Epithelial cell of prostate (primary cell): ENCODE measurements around the gene CRTAP.
"Not testable (repeated sequence)": the region's sequence is repeated elsewhere in the genome, so short reads cannot be mapped to it uniquely, and the experiment has no call there.

Source experiments
- DNase-seq: peaks from one replicate; pipeline ENCODE4 v3.0.0-alpha.2; 2011; ENCODE audit warnings: low read depth, low spot score
- H3K27ac ChIP-seq: fragments of 450-650 bp; 2 replicates; pipeline ENCODE4 v1.5.1; 2017; ENCODE audit warnings: mild to moderate bottlenecking

The CRTAP gene

DNA sequence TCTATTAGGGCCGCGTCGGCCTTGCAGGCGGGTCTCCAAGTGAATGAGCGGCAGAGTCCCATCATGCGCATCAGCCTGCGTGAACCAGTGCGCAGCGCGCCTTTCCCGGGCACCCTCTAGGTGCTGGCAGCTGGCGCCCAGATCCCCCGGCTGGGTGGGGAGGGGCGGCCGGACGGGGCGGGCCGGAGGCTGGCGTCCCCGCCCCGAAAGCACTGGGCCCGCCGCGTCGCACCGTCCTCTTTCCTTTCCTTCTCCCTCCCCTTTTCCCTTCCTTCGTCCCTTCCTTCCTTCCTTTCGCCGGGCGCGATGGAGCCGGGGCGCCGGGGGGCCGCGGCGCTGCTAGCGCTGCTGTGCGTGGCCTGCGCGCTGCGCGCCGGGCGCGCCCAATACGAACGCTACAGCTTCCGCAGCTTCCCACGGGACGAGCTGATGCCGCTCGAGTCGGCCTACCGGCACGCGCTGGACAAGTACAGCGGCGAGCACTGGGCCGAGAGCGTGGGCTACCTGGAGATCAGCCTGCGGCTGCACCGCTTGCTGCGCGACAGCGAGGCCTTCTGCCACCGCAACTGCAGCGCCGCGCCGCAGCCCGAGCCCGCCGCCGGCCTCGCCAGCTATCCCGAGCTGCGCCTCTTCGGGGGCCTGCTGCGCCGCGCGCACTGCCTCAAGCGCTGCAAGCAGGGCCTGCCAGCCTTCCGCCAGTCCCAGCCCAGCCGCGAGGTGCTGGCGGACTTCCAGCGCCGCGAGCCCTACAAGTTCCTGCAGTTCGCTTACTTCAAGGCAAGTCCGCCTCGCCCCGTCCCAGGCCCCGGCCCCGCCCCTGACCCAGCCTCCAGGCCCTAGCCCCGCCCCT lies at the start of gene CRTAP:
Gene CRTAP, plus strand, starts transcription at position 243 of the 850 bp plus-strand sequence. Its CDS starts 64 bp downstream, at position 307.
- peak within 1 kb of the TSS; percentile 86 for H3K27ac ChIP-seq
- peak; percentile 94 for DNase-seq

DNA sequence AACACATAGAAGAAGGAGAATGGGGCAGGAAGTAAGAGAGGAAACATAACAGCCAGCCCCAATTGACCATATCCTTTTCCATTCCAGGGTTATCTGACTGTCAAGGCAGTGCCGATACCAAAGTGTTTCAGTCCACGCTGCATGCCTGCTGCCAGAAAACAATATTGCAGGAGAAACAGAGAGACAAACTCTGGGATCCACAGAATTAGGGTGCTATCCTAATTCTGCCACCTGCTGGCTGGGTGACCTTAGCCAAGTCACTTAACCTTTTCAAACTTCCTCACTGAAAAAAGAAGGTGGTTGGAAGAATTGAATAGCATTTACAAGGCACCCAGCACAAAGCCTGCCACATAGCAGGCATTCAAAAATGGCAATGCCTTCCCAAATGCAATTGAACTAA lies 48.9 kb upstream of the CRTAP start:
- no peak overlapping the region for H3K27ac ChIP-seq
- DNase-seq: no peak

DNA sequence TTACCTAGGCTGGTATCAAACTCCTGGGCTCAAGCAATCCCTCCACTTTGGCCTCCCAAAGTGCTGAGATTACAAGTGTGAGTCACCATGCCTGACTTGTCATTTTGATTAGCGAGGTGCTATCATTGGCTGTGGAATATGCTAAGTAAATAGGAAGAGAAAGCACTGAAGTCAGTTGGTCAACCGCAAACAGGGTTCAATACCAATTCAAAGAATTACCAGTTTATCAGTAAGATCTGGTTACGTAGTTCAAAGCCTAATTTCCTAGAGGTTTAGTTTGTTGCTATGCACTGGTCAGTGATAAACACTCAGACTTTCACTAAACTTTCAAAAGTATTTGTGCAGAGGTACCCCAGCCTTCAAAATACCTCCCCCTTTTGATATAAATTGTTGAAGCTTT lies 46.3 kb upstream of the CRTAP start:
- DNase-seq: no peak

DNA sequence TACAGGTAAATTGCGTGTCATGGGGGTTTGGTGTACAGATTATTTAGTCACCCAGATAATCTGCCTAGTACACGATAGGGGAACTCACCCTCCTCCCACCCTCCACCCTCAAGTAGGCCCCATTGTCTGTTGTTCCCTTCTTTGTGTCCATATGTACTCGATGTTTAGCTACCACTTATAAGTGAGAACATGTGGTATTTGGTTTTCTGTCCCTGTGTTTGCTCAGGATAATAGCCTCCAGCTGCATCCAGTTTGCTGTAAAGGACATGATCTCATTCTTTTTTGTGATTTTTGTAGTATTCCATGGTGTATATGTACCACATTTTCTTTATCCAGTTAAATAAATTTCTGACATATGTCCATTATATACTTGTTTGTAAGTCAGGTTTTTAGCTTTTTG lies 44.0 kb upstream of the CRTAP start:
- DNase-seq, H3K27ac ChIP-seq: not testable (repeated sequence)

More for the DNA sequence above, 46.3 kb upstream of the CRTAP start:
- H3K27ac ChIP-seq: no peak overlapping the region

DNA sequence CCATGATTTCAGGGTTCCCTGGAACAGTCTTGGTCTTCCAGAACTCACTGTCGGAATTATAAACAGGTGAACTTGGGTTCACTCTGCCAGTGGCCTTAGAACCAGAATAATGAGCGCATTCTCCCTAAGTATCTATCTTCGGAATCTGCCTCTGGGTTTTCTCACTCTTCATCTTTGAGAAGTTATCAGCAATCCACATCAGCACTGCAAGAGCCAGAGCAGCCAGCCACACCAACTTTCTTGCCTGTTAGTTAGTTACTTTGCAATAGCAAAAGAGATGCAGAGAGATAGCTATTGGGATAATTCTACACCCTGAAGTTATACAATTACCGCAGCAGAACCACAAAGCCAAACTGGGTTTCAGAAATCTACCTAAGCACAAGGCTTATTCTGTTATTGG lies 42.6 kb upstream of the CRTAP start:
- DNase-seq: no peak
- H3K27ac ChIP-seq: no peak overlapping the region

DNA sequence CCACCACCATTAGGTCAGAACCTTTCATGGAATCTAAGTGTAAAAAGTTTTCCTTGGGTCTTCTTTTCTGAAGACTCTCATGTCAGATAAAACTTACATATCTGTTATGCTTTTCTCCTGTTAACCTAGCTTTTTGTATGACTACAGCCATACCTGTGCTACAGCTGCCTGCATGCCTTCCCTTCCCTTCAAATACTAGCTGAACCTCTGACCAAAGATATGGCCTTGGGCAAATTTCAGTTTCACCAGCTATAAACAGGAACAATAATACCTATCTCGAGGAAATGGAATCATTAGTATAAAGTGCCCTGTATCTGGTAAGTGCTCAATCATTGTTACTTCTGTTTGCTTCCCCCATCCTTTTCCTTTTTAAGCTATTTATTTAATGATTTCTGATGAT lies 41.9 kb upstream of the CRTAP start:
- H3K27ac ChIP-seq: no peak overlapping the region
- DNase-seq: no peak

DNA sequence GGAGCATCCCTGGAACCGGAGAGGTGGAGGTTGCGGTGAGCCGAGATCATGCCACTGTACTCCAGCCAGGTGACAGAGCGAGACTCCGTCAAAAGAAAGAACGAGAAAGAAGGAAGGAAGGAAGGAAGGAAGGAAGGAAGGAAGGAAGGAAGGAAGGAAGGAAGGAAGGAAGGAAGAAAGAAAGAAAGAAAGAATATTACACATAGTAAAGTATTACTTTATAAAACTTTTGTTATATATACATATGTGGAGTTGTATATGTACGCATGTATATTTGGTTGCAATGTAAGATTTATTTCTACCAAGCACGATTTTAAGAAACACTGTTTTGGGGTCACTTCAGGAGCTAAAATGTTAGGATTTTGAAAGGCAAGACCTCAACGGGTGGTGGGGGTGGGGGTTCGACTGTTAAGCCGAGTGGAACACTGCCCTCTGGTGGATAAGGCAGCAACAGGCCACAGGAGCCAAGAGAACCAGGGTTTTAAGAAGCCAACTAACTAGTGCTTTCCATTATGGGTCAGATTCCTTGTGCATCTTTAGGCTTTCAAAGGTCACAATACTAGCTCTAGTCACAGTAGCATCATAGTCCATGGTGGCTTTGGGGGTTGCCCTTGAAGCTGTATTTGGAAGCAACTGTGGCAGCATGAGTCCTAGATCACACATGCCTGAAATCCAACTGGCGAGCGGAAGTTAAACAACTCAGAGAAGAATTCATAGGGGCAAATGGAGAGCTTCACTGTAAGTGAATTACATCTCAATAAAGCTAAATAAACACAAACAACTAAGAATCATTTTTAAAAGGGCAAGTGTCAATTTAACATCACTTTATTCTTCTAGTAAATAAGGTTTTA lies 39.4 kb upstream of the CRTAP start:
- no peak for DNase-seq
- H3K27ac ChIP-seq: no peak overlapping the region

DNA sequence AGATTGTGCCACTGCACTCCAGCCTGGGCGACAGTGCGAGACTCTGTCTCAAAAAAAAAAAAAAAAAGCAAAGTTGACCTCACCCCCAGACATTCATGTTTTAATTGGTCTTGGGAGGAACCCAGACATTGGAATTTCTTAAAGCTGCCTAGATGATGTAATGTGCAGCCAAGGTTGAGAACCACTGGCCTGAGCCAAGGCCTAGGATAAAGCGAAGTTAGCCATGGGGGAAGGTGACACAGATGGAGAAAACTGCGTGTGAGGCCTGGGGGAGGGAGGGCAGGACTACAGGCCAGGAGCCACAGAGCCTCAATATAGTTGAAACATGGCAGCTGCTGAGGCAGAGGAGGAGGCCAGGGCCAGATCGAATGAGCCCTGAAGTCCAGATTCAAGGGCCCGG lies 37.8 kb upstream of the CRTAP start:
- DNase-seq: no peak

DNA sequence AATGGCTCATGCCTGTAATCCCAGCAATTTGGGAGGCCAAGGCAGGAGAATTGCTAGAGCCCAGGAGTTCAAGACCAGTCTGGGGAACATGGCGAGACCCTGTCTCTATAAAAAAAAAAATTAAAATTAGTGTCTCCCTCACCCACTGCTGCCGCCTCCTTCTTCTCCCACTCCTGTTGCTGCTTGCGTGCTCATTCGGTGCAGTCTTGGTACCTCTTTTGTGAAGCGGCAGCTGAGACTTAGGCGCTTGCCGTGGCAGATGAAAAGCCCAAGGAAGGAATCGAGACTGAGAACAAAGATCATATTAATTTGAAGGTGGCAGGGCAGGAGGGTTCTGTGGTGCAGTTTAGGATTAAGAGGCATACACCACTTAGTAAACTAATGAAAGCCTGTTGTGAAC lies 36.9 kb upstream of the CRTAP start:
- no peak for DNase-seq
- H3K27ac ChIP-seq: no peak overlapping the region

More for the DNA sequence above, 37.8 kb upstream of the CRTAP start:
- no peak overlapping the region for H3K27ac ChIP-seq

DNA sequence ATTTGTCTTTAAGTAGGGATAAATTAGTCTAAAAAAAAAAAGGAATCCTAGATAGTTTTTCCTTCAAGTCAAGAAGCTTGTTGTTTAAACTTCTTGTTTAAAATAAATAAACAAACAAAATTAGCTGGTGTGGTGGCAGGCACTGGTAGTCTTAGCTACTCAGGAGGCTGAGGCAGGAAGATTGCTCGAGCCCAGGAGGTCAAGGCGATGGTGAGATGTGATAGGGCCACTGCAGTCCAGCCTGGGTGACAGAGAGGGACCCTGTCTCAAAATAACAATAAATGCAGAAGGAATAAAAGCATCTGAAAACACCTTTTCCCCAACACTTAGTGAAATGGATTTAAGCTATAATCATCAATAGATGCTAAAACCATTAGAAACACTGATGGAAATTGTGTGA lies 35.8 kb upstream of the CRTAP start:
- no peak overlapping the region for H3K27ac ChIP-seq
- DNase-seq: no peak

DNA sequence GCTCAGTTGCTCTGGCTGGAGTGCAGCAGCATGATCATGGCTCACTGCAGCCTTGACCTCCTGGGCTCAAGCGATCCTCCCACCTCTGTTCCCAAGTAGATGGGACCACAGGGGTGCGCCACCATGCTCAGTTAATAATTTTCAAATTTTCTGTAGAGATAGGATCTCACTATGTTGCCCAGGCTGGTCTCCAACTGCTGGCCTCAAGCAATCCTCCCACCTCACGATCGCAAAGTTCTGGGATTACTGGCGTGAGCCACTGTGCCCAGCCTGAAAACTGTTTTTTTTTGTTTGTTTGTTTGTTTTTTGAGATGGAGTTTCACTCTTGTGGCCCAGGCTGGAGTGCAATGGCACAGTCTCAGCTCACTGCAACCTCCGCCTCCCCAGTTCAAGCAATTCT lies 34.0 kb upstream of the CRTAP start:
- not testable (repeated sequence) for H3K27ac ChIP-seq, DNase-seq

DNA sequence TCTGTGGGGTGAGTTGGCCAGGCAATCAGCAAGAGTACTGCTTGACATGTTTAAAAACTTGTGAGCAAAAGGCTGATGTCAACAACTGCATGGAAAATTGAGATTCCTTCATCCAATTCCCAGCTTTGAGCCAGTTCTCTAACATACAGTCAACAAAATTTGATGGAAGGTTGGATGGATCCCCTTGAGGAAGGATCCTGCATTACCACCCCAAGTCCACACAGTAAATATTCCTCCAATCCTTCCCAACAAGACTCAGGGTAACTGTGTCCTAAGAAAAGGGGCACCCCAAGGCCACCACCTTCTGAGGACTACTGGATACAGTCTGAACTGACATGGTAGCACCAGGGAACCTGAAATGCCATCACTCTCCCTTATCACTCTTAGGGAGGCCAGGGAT lies 32.0 kb upstream of the CRTAP start:
- no peak for DNase-seq
- no peak overlapping the region for H3K27ac ChIP-seq

DNA sequence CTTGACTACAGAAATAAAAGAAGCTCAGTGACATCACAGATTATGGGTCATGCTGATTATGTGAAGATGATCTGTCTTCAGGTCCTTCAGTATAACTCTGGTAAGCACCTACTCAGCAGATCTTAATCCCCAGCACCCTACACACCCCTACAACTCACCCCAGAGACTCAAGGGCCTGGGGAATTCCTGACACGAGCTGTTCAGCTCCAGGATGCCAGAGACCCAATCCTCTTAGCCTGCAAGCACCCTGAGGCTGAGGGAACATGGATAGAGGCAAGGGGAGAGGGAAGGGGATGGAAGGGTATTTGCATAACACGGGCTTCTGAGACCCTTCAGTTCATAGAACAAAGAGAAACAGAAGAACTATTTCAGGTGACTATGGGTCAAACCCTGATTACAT lies 29.9 kb upstream of the CRTAP start:
- no peak for DNase-seq
- no peak overlapping the region for H3K27ac ChIP-seq

DNA sequence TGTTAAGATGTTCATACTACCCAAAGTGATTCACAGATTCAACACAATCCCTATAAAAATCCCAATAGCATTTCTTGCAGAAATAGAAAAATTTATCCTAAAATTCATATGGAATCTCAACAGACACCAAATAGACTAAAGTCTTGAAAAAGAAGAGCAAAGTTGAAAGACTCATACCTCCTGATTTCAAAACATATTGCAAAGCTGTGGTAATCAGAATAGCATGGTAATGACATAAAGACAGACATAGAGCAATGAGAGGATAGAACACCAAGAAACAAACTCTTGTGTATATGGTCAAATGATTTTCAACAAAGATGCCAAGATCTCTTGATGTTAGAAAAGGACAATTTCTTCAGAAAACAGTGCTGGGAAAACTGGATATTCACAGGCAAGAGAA lies 25.1 kb upstream of the CRTAP start:
- no peak overlapping the region for H3K27ac ChIP-seq

DNA sequence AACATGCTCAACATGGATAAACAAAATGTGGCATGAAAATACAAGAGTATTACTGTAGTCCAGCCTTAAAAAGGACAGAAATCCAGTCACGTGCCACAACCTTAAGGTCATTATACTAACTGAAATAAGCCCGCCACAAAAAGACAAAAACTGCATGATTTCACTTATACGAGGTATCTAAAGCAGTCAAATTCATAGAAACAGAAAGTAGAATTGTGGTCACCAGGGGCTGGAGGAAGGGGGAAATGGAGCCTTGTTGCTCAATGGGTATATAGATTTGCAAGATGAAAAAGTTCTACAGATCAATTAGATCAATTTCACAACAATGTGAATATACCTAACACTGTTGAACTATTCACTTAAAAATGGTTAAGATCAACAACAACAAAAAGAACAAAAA lies 24.3 kb upstream of the CRTAP start:
- DNase-seq: no peak
- no peak overlapping the region for H3K27ac ChIP-seq

More for the DNA sequence above, 25.1 kb upstream of the CRTAP start:
- no peak for DNase-seq

DNA sequence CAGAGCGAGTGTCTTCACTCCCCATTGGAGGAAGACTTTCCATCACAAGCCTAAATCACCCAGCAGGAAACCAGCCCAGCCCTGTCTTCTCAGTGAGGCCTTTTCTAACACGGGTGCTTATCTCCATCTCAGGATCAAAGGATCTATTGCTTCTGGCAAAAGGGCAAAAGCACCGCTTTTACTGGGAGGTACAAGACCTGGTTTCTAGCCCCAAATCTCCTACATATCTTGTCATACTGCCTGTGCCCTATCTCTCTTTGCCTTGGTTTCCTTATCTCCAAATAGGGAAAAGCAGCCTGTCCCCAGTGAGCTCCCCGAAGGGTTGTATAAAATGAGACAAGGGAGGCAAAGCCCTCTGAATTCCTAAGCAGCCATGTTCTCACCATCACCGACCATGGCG lies 22.1 kb upstream of the CRTAP start:
- no peak for DNase-seq
- no peak overlapping the region for H3K27ac ChIP-seq

DNA sequence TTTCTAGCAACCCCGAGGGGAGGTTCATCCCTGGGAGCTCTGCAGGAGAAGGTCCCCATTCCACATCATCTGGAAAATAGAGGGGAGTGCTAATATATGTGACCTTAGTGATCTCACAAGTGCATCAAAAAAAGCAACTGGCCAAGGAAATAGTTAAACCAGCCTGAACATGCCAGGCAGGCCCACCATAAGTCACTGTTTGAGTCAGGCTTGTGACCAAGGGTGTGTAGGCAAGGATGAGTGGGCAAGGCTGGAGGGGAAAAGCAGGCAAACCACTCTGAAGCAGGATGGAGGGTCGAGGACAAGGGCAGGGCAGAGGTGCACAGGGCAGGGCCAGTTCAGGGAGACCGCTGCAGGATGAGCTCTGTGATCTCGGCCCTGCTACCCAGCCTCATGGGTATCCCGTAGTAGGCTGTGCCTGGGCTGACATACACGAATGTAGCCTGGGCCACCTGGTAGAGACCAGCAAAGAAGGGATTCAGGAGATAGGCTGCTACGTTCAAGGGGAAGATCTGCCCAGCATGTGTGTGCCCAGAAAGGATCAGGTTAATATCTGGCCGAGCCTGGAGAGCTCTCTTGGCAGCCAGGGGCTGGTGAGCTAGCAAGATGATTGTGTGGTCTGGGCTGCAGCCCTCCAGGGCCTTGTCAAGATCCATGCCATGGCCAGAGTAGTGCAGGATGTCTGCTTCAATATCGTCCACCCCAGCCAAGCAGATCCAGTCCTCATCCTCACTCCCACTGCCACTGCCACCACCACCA lies 21.1 kb upstream of the CRTAP start:
- DNase-seq: no peak
- H3K27ac ChIP-seq: no peak overlapping the region

DNA sequence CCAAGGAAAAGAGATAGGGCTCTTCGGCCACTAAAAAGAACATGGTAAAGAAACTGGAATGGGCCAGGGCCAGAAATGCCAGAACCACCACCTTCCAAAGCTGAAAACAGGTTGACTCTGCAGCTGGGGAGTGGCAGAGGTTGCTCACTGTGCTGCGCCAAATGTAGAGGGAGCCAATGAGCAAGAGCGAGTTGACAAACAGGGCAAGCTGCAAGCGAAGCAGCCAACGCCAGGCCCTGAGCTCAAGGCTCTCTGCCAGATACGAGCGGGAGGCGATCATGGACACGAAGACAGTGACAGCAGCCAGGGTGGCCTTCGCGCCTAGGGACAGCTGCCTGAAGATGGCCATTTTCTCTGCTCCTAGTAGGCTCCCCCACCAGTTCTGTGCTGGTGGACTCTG lies 20.0 kb upstream of the CRTAP start:
- H3K27ac ChIP-seq: no peak overlapping the region
- no peak for DNase-seq

DNA sequence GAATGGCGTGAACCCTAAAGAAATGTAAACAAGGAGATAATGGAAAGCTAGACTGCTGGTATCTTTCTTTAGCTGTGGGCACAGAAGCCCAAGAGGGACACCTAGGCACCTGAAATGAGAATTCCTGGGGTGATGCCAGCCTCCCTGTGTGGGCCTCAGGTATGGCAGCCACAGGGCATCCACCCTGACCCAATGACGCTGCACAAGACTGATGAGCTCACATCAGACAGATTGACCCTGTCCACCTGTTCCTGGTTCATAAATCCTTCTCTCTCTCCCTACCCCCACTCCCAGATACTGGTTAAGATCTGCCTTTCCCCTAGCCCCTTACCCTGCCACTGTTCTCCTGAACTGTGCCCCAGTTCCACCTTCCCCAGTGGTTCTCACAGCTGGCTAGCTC lies 18.4 kb upstream of the CRTAP start:
- no peak overlapping the region for H3K27ac ChIP-seq
- DNase-seq: no peak

DNA sequence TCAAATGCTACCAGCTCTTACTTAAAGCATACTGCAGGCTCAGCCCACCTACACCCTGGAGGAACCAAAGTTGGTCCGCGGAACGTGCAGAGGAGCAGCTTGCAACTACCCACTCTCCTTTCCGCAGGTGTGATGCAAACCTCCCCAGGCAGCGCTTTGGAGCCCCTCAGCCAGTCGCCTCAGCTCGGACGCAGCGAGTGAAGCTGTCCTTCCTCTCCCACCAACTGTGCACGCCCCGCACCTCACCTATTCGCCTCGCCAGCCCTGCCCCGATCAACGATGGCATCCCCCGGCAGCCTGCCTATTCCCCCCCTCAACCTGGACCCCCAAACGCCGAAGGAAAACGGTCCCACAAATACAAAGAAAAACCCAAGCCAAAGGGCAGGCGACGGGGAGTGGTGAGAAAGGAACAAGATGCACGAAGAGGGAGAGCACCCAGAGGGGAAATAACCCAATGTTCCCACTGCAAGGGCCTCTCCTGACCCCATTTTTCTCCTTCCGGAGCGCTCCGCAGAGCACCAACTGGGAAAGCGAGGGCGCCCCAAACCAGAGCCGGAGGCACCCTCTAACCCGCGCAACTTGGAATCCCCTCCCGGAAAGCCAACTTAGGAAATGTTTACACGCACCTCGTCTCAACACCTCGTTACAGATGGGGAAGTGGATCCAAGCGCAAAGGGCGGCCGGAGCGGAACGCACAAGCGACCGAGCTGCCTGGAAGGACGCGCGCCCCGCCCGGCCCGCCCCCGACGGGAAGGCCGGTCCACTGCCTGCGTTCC lies 17.5 kb upstream of the CRTAP start:
- H3K27ac ChIP-seq: peak overlapping the region; percentile 87
- DNase-seq: no peak
